ENCODE results near the gene FREM2. TPM values are rescaled to one million over a fixed set of nuclear protein-coding genes. Genes with fewer than 3 reads are reported as not detected.

Gene FREM2
- total and polyA plus RNA-seq, 7 donors, result under 0.01 to 8.2 (median 2.1) TPM

- H3K27me3 ChIP-seq, result no peaks in the 10 kb centered on the region
Observed at GRCh38 chr13:38707460-38707859, 20.6 kb downstream of the FREM2 start.

GRCh38 chr13:38713046-38713445, 26.2 kb downstream of the FREM2 start:
- WGBS, 2 donors, result 81% methylated on average over 2 of the region's 2 CpGs
- H3K27me3 ChIP-seq, result no peaks in the 10 kb centered on the region
- H3K36me3 ChIP-seq, result no peaks in the 10 kb centered on the region
- TF ChIP-seq CTCF (IDR thresholded peaks at IDR 0.05), result no peak
- no peak for TF ChIP-seq POLR2A (IDR thresholded peaks at IDR 0.05)
- TF ChIP-seq POLR2AphosphoS5 (IDR thresholded peaks at IDR 0.05), result no peak
- no peak for TF ChIP-seq EP300 (IDR thresholded peaks at IDR 0.05)
- intact Hi-C loops (cut with DNase I), result no loop called here
- H3K4me1 ChIP-seq, result no peaks in the 10 kb centered on the region
- DNase-seq, result no peak
- H3K27ac ChIP-seq, result no peak overlapping the region
- no peak overlapping the region for H3K4me3 ChIP-seq
- no peaks in the 10 kb centered on the region for H3K9me3 ChIP-seq

More at GRCh38 chr13:38707460-38707859, 20.6 kb downstream of the FREM2 start:
- H3K27ac ChIP-seq, result no peak overlapping the region
- intact Hi-C loops (cut with DNase I), result no loop called here
- 81% methylated on average over 3 of the region's 3 CpGs for WGBS, 2 donors
- no peak for DNase-seq
- peaks cover 0 to 9% (median 2%) of the 10 kb centered on the region in 4 donors for H3K4me1 ChIP-seq
- no peaks in the 10 kb centered on the region for H3K36me3 ChIP-seq
- TF ChIP-seq POLR2A (IDR thresholded peaks at IDR 0.05), result no peak
- TF ChIP-seq CTCF (IDR thresholded peaks at IDR 0.05), result no peak
- no peak for TF ChIP-seq EP300 (IDR thresholded peaks at IDR 0.05)
- no peak for TF ChIP-seq POLR2AphosphoS5 (IDR thresholded peaks at IDR 0.05)
- H3K9me3 ChIP-seq, result no peaks in the 10 kb centered on the region
- no peak overlapping the region for H3K4me3 ChIP-seq

DNA sequence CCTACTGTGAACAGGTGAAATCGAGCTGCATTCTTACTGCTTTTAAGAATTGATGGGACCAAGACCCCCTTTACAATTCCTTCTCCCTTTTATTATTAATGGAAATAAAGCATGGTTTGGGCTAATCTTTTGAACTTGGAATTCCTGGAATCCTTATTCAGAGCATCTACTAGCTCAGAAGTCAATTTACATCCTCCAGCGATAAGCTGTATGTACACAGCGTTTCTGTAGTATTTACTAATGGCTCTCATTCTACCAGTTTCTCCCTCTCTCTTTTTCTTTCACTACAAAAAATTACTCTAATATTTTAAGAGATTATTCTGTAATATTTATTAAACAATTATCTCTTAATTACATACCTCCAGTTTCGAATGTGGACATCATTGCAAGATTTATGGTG, 31.5 kb downstream of the FREM2 start:
- 87 to 88% methylated on average over 4 of the region's 4 CpGs for WGBS, 2 donors
- Histone ChIP-seq H3K4me1 (no peaks in the 10 kb centered on the region), H3K4me3 (no peak overlapping the region), H3K36me3 (no peaks in the 10 kb centered on the region), H3K9me3 (no peaks in the 10 kb centered on the region), H3K27ac (no peak overlapping the region), H3K27me3 (no peaks in the 10 kb centered on the region)
- no peak for DNase-seq
- no peak for TF ChIP-seq CTCF (IDR thresholded peaks at IDR 0.05)
- no peak for TF ChIP-seq EP300 (IDR thresholded peaks at IDR 0.05)
- intact Hi-C loops (cut with DNase I), result no loop called here

DNA sequence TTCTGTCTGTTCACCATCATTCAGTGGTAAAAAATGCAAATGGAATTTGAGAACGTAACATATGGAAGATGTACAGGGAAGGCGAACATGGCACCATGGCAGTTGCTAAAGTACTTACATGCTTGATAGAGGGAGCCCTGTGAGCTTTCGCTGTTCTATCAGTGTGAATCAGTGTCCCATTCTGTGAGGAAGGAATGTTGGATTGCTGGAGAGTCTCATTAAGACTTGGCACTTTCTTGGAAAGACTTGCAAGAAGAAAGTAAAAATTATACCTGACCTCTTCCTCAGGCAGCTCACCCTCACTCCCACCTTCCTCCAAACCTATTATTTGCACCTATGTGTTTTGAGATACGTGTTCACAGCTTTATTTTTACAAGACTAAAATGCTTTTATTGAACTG, 43.5 kb downstream of the FREM2 start:
- WGBS, 2 donors, result 65 to 85% methylated on average over 4 of the region's 4 CpGs
- Histone ChIP-seq H3K9me3 (no peaks in the 10 kb centered on the region), H3K4me3 (peak overlapping the region in 1 of 4 donors; percentile 10), H3K36me3 (no peaks in the 10 kb centered on the region), H3K27ac (peak overlapping the region in 3 of 4 donors; percentile 12 to 63 (median 62)), H3K4me1 (peaks cover 0 to 24% (median 5%) of the 10 kb centered on the region in 4 donors), H3K27me3 (no peaks in the 10 kb centered on the region)
- TF ChIP-seq POLR2AphosphoS5 (IDR thresholded peaks at IDR 0.05) (peak in 2 of 4 donors; percentile 71 to 82), CTCF (IDR thresholded peaks at IDR 0.05) (no peak)
- intact Hi-C loops (cut with DNase I), result no loop called here
- no peak for DNase-seq

DNA sequence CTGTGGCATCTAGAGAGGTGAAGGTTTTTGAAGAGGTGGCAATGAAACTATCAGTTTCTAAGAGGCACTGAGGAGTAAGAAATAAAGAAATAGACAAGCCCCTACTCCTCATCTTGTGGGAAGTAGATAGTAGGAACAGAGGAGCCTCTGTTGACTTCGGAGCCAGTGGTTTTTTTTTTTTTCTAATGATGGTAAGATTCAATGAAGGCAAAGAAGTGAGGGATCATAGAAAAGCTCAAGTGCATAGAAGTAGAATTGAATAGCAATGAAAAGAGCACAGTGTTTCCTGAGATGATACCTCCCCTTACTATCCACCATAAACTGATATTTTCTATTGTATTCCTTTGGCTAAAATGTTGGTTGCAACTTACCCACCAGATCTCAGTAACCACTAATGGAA, 46.3 kb downstream of the FREM2 start:
- Histone ChIP-seq H3K36me3 (no peaks in the 10 kb centered on the region), H3K4me1 (peaks cover 0 to 42% (median 10%) of the 10 kb centered on the region in 4 donors), H3K4me3 (no peak overlapping the region), H3K27ac (no peak overlapping the region), H3K9me3 (no peaks in the 10 kb centered on the region), H3K27me3 (no peaks in the 10 kb centered on the region)
- TF ChIP-seq EP300 (IDR thresholded peaks at IDR 0.05), result no peak
- WGBS, 2 donors, result 88 to 89% methylated on average over 1 of the region's 1 CpG
- DNase-seq, result no peak
- intact Hi-C loops (cut with DNase I), result no loop called here

Data from sigmoid colon (tissue), 7 donors.